ENCODE measurements around the gene SEMA6A.

GRCh38 chr5:116395631-116396203 lies 178.9 kb downstream of the SEMA6A start:
- TF ChIP-seq ZNF565 (CRISPR knock-in tag; conservative IDR thresholded peaks at IDR 0.05; ENCODE audit: low read depth) (no peak), TCF4 (CRISPR knock-in tag; IDR thresholded peaks at IDR 0.05; ENCODE audit: borderline replicate concordance) (no peak), RARB (CRISPR knock-in tag; IDR thresholded peaks at IDR 0.05) (no peak), ISL1 (CRISPR knock-in tag; IDR thresholded peaks at IDR 0.05) (no peak), ZFP30 (CRISPR knock-in tag; IDR thresholded peaks at IDR 0.05) (no peak), ARNTL (CRISPR knock-in tag; IDR thresholded peaks at IDR 0.05; ENCODE audit: borderline replicate concordance, low read depth) (no peak), SNAI2 (CRISPR knock-in tag; IDR thresholded peaks at IDR 0.05) (no peak), PATZ1 (CRISPR knock-in tag; IDR thresholded peaks at IDR 0.05; ENCODE audit: borderline replicate concordance) (no peak), ZNF70 (CRISPR knock-in tag; IDR thresholded peaks at IDR 0.05) (no peak), GLIS3 (CRISPR knock-in tag; IDR thresholded peaks at IDR 0.05) (no peak), ZFP3 (CRISPR knock-in tag; IDR thresholded peaks at IDR 0.05) (no peak)
